Cerebellar nuclear complex (tissue), 1 donor: ENCODE data around the gene WDR33.

Experiments
- DNase-seq, 2 experiments: peaks; one replicate each; lab custom pipeline; 2025; lab: John Stamatoyannopoulos, UW

Gene WDR33

GRCh38 chr2:127672341-127673224, 138.4 kb downstream of the WDR33 start:
- no peak for DNase-seq

- DNase-seq: no peak
These were observed 139.2 kb downstream of the WDR33 start for GRCh38 chr2:127671557-127672302.

- DNase-seq: no peak
These were observed 140.0 kb downstream of the WDR33 start for GRCh38 chr2:127670957-127671290.

GRCh38 chr2:127670055-127670956, 140.7 kb downstream of the WDR33 start:
- no peak for DNase-seq

- no peak for DNase-seq
These were observed 141.9 kb downstream of the WDR33 start for GRCh38 chr2:127669056-127669455.

- no peak for DNase-seq
These were observed 145.6 kb downstream of the WDR33 start for GRCh38 chr2:127665267-127665893.

GRCh38 chr2:127664895-127665225, 146.1 kb downstream of the WDR33 start:
- DNase-seq: no peak

- DNase-seq: no peak
These were observed 146.7 kb downstream of the WDR33 start for GRCh38 chr2:127664065-127664894.

- DNase-seq: no peak
These were observed 147.4 kb downstream of the WDR33 start for GRCh38 chr2:127663566-127664064.

- DNase-seq: no peak
These were observed 147.9 kb downstream of the WDR33 start for GRCh38 chr2:127662937-127663565.

GRCh38 chr2:127661949-127662510, 148.9 kb downstream of the WDR33 start:
- no peak for DNase-seq

- no peak for DNase-seq
These were observed 149.8 kb downstream of the WDR33 start for GRCh38 chr2:127661072-127661649.

GRCh38 chr2:127660291-127660578, 150.7 kb downstream of the WDR33 start:
- DNase-seq: no peak

- no peak for DNase-seq
These were observed 151.3 kb downstream of the WDR33 start for GRCh38 chr2:127659408-127660290.

- no peak for DNase-seq
These were observed 152.1 kb downstream of the WDR33 start for GRCh38 chr2:127658641-127659407.

- no peak for DNase-seq
These were observed 152.8 kb downstream of the WDR33 start for GRCh38 chr2:127658146-127658545.

GRCh38 chr2:127657232-127657595, 153.8 kb downstream of the WDR33 start:
- DNase-seq: no peak
